Transverse colon (tissue), 4 donors: Measurements from ENCODE around the gene PDGFD. TPM values are rescaled to one million over a fixed set of nuclear protein-coding genes. Genes with fewer than 3 reads are reported as not detected.
A peak's percentile ranks its signal among the peaks of the same experiment; 100 is the strongest.

ENCODE experiments used
- DNase-seq: peaks from one replicate; pipeline ENCODE4 v3.0.0-alpha.2; 2019
- H3K27ac ChIP-seq, 4 donors: fragments of 200-600 bp; sonication (generic); 2 replicates each; pipeline ENCODE4 v1.5.1; 2016 to 2018; ENCODE audit warnings: inconsistent platforms in 4 of 4
- H3K27me3 ChIP-seq: fragments of 200-600 bp; sonication (generic); 2 replicates; pipeline ENCODE4 v1.5.1; 2017; ENCODE audit warnings: inconsistent platforms
- H3K36me3 ChIP-seq, 4 donors: fragments of 200-600 bp; sonication (generic); 2 replicates each; pipeline ENCODE4 v1.5.1; 2017 to 2019; ENCODE audit warnings: inconsistent platforms in 4 of 4
- H3K4me1 ChIP-seq, 4 donors: fragments of 200-600 bp; sonication (generic); 2 replicates each; pipeline ENCODE4 v1.5.1; 2017 to 2020; ENCODE audit warnings: inconsistent platforms in 4 of 4
- H3K4me3 ChIP-seq, 4 donors: fragments of 200-600 bp; sonication (generic); 1 replicate in 1 of 4; 2 replicates in 3 of 4; pipeline versions ENCODE4 v1.5.1 to v1.6.1; 2017 to 2019; ENCODE audit warnings: inconsistent platforms in 4 of 4
- H3K9me3 ChIP-seq, 2 donors: fragments of 200-600 bp; sonication (generic); 2 replicates each; pipeline ENCODE4 v1.5.1; 2017 to 2019; ENCODE audit warnings: inconsistent platforms in 2 of 2
- CTCF ChIP-seq, 5 experiments: fragments of 200-600 bp in 3 of 5; fragments of 450-650 bp in 2 of 5; sonication (generic) in 3 of 5; IDR thresholded peaks; 1 replicate in 2 of 5; 2 replicates in 3 of 5; pipeline ENCODE4 v1.5.1; 2016 to 2017; ENCODE audit warnings: antibody characterized with exemption in 5 of 5, inconsistent platforms in 3 of 5, mild to moderate bottlenecking in 2 of 5, moderate library complexity in 1 of 5
- EP300 ChIP-seq: sonication (generic); formaldehyde crosslinking; IDR thresholded peaks from one replicate; pipeline ENCODE4 v1.6.1; 2017; ENCODE audit warnings: antibody characterized with exemption, low read depth
- POLR2A ChIP-seq: fragments of 450-650 bp; IDR thresholded peaks from one replicate; pipeline ENCODE4 v1.6.1; 2016; ENCODE audit warnings: antibody characterized with exemption, mild to moderate bottlenecking, moderate library complexity
- POLR2AphosphoS5 ChIP-seq, 3 donors: sonication (generic); formaldehyde crosslinking; IDR thresholded peaks; one replicate each; pipeline ENCODE4 v1.6.1; 2016; ENCODE audit warnings: antibody characterized with exemption in 3 of 3
- WGBS, 2 donors: methylation state at CpG; one replicate each; pipeline ENCODE4 v1.1.5; 2018; ENCODE audit warnings: low coverage in 1 of 2; 5-methylcytosine and 5-hydroxymethylcytosine counted together
- in situ Hi-C, 4 donors: fragments of 200-750 bp; cut with MboI; loops; one replicate each; pipeline versions ENCODE4 v1.15.0 to v1.15.1; 2017; ENCODE audit warnings: low sequenced_read_pairs in 3 of 4, low pct_ligation_motif_present in 1 of 4, low pct_unique_long_range_greater_than_20kb in 1 of 4
- intact Hi-C: fragments of 100-400 bp; cut with DNase I; formaldehyde crosslinking; loops from one replicate; pipeline ENCODE4 v1.15.1; 2023; ENCODE audit warnings: low total_unique reads
- total RNA-seq, 4 donors: library from RNA; depleted of rRNA; stranded (reverse); fragments of >200 nt; gene quantifications; one replicate each; pipeline ENCODE4 v1.1.0, GENCODE V29; 2016

The PDGFD gene
- total RNA-seq, 4 donors from 2014 or later: 2.3 to 6.0 (median 3.8) TPM; not detected in 1

GRCh38 chr11:103960108-103960507, 203.8 kb downstream of the PDGFD start:
- 81 to 89% methylated on average over 2 of the region's 2 CpGs for WGBS, 2 donors
- no peaks in the 10 kb centered on the region for H3K36me3 ChIP-seq
- TF ChIP-seq POLR2AphosphoS5 (IDR thresholded peaks at IDR 0.05) (no peak), CTCF (IDR thresholded peaks at IDR 0.05) (no peak), EP300 (no peak), POLR2A (no peak)
- H3K4me3 ChIP-seq: no peak overlapping the region
- H3K27ac ChIP-seq: no peak overlapping the region
- in situ Hi-C loops (no loop called here), intact Hi-C loops (no loop called here)
- H3K27me3 ChIP-seq: no peaks in the 10 kb centered on the region
- no peak for DNase-seq
- H3K4me1 ChIP-seq: no peaks in the 10 kb centered on the region
- no peaks in the 10 kb centered on the region for H3K9me3 ChIP-seq

- in situ Hi-C loops (no loop called here), intact Hi-C loops (no loop called here)
- H3K4me3 ChIP-seq: no peak overlapping the region
- H3K9me3 ChIP-seq: no peaks in the 10 kb centered on the region
- no peaks in the 10 kb centered on the region for H3K36me3 ChIP-seq
- no peak for DNase-seq
- H3K4me1 ChIP-seq: no peaks in the 10 kb centered on the region
- H3K27me3 ChIP-seq: no peaks in the 10 kb centered on the region
- TF ChIP-seq POLR2AphosphoS5 (IDR thresholded peaks at IDR 0.05): no peak
- no peak for TF ChIP-seq CTCF (IDR thresholded peaks at IDR 0.05)
- no peak for TF ChIP-seq EP300
- TF ChIP-seq POLR2A: no peak
- WGBS, 2 donors: 50 to 56% methylated on average over 3 of the region's 3 CpGs
- no peak overlapping the region for H3K27ac ChIP-seq
Observed at GRCh38 chr11:103959279-103959942, 204.5 kb downstream of the PDGFD start.

- no peak for DNase-seq
- in situ Hi-C loops (no loop called here), intact Hi-C loops (no loop called here)
- Histone ChIP-seq H3K4me1 (peaks cover 0 to 7% (median 0%) of the 10 kb centered on the region in 4 donors), H3K36me3 (no peaks in the 10 kb centered on the region), H3K27ac (no peak overlapping the region), H3K9me3 (no peaks in the 10 kb centered on the region), H3K4me3 (no peak overlapping the region), H3K27me3 (no peaks in the 10 kb centered on the region)
- WGBS, 2 donors: 66 to 73% methylated on average over 4 to 5 of the region's 5 CpGs
- TF ChIP-seq POLR2AphosphoS5 (IDR thresholded peaks at IDR 0.05) (no peak), POLR2A (no peak), CTCF (IDR thresholded peaks at IDR 0.05) (no peak), EP300 (no peak)
Observed at GRCh38 chr11:103958475-103959215, 205.3 kb downstream of the PDGFD start.

GRCh38 chr11:103953797-103954486, 210.0 kb downstream of the PDGFD start:
- peak; percentile 7 for DNase-seq
- H3K4me3 ChIP-seq: no peak overlapping the region
- no peaks in the 10 kb centered on the region for H3K27me3 ChIP-seq
- no peaks in the 10 kb centered on the region for H3K9me3 ChIP-seq
- peaks cover 0 to 10% (median 0%) of the 10 kb centered on the region in 4 donors for H3K4me1 ChIP-seq
- TF ChIP-seq EP300 (no peak), POLR2AphosphoS5 (IDR thresholded peaks at IDR 0.05) (no peak), POLR2A (no peak), CTCF (IDR thresholded peaks at IDR 0.05) (no peak)
- 26 to 39% methylated on average over 3 to 5 of the region's 5 CpGs for whole genome bisulfite sequencing, 2 donors
- H3K27ac ChIP-seq: peak overlapping the region in 1 of 4 donors; percentile 31
- intact Hi-C loops (no loop called here), in situ Hi-C loops (no loop called here)
- no peaks in the 10 kb centered on the region for H3K36me3 ChIP-seq
